AG04450 (cell line): Measurements from ENCODE around the gene SLC37A2. TPM values are rescaled to one million over a fixed set of nuclear protein-coding genes. Genes with fewer than 3 reads are reported as not detected.

ENCODE experiments used
- CTCF ChIA-PET: fragments of 300-600, 350-600 bp; formaldehyde crosslinking; extraction: SDS; loops from one replicate; lab custom pipeline; 2022; ENCODE audit warnings: antibody characterized with exemption, inconsistent platforms; lab: Charles Lee
- POLR2A ChIA-PET: fragments of 350-600 bp; formaldehyde crosslinking; extraction: SDS; loops from one replicate; lab custom pipeline; 2021; ENCODE audit warnings: antibody characterized with exemption, inconsistent platforms; lab: Yijun Ruan, JAX
- DNase-seq: peaks from one replicate; pipeline ENCODE4 v3.0.0-alpha.2; 2011; ENCODE audit warnings: low read depth, low spot score
- H3K27ac ChIP-seq: one replicate; pipeline ENCODE4 v1.5.1; 2012; ENCODE audit warnings: low read depth, low read length, control low read depth
- H3K27me3 ChIP-seq: one replicate; pipeline ENCODE4 v1.6.0; 2012; ENCODE audit warnings: low read length; ENCODE audit not compliant: control insufficient read depth, insufficient read depth
- H3K4me3 ChIP-seq: 2 replicates; pipeline ENCODE4 v1.5.1; 2011; ENCODE audit warnings: mild to moderate bottlenecking, low read depth, low read length, control low read depth
- H3K9me3 ChIP-seq: 2 replicates; pipeline ENCODE4 v1.5.1; 2012; ENCODE audit warnings: low read length; ENCODE audit not compliant: control insufficient read depth, insufficient read depth
- polyA plus RNA-seq: library from polyadenylated mRNA; depleted of rRNA; stranded (reverse); fragments of >200 nt; gene quantifications from 2 replicates; pipeline ENCODE4 v1.2.3, GENCODE V29; 2011
- TF ChIP-seq, protein P1 (sequence below): IDR thresholded peaks from 2 replicates; pipeline ENCODE4 v1.5.1; 2011; ENCODE audit warnings: low read depth, low read length, control low read depth, inconsistent platforms

The SLC37A2 gene
- polyA plus RNA-seq, 1 experiment, result 0.79 TPM

DNA sequence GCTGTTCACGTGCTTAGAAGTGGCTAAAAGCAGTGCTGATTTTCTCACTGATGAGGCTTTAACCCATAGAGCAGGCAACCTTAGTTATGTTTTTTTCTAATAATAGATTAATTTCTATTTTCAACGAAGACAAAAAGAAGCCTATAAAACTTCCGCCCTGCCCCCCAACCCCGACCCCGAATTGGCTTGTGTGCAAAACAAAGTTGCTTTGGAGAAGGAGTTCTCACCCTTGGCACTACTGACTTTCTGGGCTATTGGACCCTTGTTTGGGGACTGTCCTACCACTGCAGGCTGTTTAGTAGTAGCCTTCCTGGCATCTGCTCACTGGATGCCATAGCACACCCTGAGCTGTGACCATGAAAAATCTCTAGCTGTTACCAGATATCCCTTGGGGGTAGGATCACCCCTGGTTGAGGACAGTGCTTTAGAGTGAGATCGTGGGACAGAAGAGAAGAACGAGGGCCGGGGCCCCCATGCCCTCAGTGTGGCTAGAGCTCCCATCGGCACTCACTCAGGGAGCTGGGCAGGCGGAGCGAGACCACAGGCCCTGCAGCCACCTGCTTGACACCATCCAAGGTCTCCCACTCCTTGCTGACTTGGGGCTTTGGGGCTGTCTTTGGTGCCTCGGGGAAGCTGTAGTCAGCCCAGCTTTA, 16.9 kb downstream of the SLC37A2 start:
- H3K4me3 ChIP-seq, result no peak overlapping the region
- POLR2A ChIA-PET, result no interaction called here
- no peak for DNase-seq
- H3K27me3 ChIP-seq, result no peaks in the 10 kb centered on the region
- CTCF ChIA-PET, result interaction anchor here (1.5 kb wide), 1 partner anchor 11 kb away, joined by 10 read pairs; no protein-coding TSS in a partner anchor
- H3K27ac ChIP-seq, result no peak overlapping the region
- TF ChIP-seq, protein P1, sequence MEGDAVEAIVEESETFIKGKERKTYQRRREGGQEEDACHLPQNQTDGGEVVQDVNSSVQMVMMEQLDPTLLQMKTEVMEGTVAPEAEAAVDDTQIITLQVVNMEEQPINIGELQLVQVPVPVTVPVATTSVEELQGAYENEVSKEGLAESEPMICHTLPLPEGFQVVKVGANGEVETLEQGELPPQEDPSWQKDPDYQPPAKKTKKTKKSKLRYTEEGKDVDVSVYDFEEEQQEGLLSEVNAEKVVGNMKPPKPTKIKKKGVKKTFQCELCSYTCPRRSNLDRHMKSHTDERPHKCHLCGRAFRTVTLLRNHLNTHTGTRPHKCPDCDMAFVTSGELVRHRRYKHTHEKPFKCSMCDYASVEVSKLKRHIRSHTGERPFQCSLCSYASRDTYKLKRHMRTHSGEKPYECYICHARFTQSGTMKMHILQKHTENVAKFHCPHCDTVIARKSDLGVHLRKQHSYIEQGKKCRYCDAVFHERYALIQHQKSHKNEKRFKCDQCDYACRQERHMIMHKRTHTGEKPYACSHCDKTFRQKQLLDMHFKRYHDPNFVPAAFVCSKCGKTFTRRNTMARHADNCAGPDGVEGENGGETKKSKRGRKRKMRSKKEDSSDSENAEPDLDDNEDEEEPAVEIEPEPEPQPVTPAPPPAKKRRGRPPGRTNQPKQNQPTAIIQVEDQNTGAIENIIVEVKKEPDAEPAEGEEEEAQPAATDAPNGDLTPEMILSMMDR, result no peak
- H3K9me3 ChIP-seq, result no peaks in the 10 kb centered on the region; the same call in 1 of the 2 replicates

DNA sequence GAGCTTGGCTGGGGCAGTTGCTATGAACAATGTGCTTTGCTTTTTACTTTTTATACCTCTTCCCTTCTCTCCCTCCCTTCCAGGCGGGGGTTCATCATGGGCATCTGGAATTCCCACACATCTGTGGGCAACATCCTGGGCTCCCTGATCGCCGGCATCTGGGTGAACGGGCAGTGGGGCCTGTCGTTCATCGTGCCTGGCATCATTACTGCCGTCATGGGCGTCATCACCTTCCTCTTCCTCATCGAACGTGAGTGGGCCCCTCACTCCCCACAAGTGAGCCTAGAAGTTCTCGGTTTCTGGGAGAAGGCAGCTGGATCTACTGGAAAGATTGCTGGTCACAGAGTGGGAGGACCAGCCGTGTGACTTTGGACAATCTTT, 17.4 kb downstream of the SLC37A2 start:
- TF ChIP-seq, protein P1, result no peak
- POLR2A ChIA-PET, result no interaction called here

DNA sequence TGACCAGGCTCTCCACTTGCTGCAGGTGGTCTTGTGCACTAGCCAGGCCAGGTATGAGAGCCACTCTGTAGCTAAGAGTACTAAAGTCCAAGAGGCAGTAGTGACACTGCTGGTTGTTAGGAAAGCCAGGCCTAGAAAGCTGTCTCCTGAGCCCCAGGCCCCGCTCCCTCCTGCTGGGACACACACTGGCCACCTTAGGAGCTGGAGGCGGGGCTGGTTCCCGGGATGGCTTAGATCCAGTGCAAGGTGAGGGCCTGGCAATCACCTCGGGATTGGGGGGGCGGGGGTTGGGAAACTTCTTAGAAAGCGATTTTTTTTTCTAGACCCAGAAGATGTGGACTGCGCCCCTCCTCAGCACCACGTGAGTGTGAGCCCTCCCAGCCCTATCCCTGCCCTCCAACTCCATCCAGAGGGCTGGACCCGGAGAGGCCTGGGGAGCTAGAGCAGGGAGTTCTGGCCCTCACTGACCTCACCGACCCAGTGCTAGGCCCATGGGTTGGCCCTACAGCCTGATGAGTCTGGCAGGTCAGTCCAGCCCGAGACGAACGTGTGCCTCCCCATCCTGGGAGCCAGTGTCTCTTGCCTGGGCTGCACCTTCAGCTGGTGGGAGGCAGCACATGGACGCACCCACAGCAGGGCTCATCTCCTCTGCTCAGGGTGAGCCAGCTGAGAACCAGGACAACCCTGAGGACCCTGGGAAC, 18.1 kb downstream of the SLC37A2 start:
- ChIA-PET CTCF (interaction anchor here (1.1 to 2.7 kb wide), 3 partner anchors 10 to 324 kb away, joined by 3 to 24 read pairs (median 7); no protein-coding TSS in a partner anchor), POLR2A (no interaction called here)
- no peak overlapping the region for H3K4me3 ChIP-seq
- TF ChIP-seq, protein P1, result no peak
- no peak for DNase-seq
- H3K9me3 ChIP-seq, result no peaks in the 10 kb centered on the region; the same call in 1 of the 2 replicates
- H3K27ac ChIP-seq, result no peak overlapping the region
- no peaks in the 10 kb centered on the region for H3K27me3 ChIP-seq

More for the DNA sequence above, 17.4 kb downstream of the SLC37A2 start:
- DNase-seq, result no peak
- Histone ChIP-seq H3K4me3 (no peak overlapping the region), H3K27me3 (no peaks in the 10 kb centered on the region), H3K9me3 (no peaks in the 10 kb centered on the region; the same call in 1 of the 2 replicates), H3K27ac (no peak overlapping the region)
- CTCF ChIA-PET, result interaction anchor here (1.1 kb wide), 1 partner anchor 324 kb away, joined by 3 read pairs; no protein-coding TSS in a partner anchor

DNA sequence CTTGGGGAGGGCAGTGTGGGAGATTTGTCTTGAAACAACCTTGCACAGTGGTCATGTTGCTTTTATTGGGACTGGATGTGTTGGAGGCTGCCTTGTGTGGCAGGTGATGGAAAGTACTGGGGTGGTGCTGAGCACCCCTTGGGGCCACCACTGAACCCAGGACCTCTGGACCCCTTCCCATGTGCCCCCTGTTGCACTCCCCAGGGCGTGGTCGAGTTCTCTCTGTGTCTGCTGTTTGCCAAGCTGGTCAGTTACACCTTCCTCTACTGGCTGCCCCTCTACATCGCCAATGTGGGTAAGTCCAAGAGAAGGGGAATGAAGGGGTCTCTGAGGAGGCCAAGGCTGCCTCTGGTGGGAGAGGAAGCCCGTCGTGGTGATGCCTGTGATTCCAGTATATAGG, 18.9 kb downstream of the SLC37A2 start:
- ChIA-PET CTCF (interaction anchor here (0.9 to 2.7 kb wide), 5 partner anchors 9 to 323 kb away, joined by 6 to 24 read pairs (median 8); no protein-coding TSS in a partner anchor), POLR2A (no interaction called here)
- TF ChIP-seq, protein P1, result no peak
- DNase-seq, result no peak
- Histone ChIP-seq H3K4me3 (no peak overlapping the region), H3K27me3 (no peaks in the 10 kb centered on the region), H3K27ac (no peak overlapping the region), H3K9me3 (no peaks in the 10 kb centered on the region; the same call in 1 of the 2 replicates)
